Fibroblast of villous mesenchyme (primary cell): ENCODE data around the gene CEP112. TPM values are rescaled to one million over a fixed set of nuclear protein-coding genes. Genes with fewer than 3 reads are reported as not detected.

ENCODE experiments used
- DNase-seq: peaks from one replicate; pipeline ENCODE4 v3.0.0-alpha.2; 2010; ENCODE audit warnings: low read depth
- H3K4me3 ChIP-seq: 2 replicates; pipeline ENCODE4 v1.5.1; 2011; ENCODE audit warnings: low read depth, mild to moderate bottlenecking, low read length
- CTCF ChIP-seq: IDR thresholded peaks from 2 replicates; pipeline ENCODE4 v1.5.1; 2012; ENCODE audit warnings: low read depth, mild to moderate bottlenecking, low read length; ENCODE audit not compliant: insufficient read depth
- total RNA-seq: library from RNA; depleted of rRNA; stranded (reverse); fragments of >200 nt; gene quantifications from 2 replicates; pipeline ENCODE4 v1.2.3, GENCODE V29; 2012

Gene CEP112
- total RNA-seq, 1 donor: 10.8 TPM

GRCh38 chr17:65627891-65628643, 563.9 kb downstream of the CEP112 start:
- no peak for TF ChIP-seq CTCF
- H3K4me3 ChIP-seq: no peak overlapping the region
- peak; percentile 93 for DNase-seq

GRCh38 chr17:65627108-65627507, 564.8 kb downstream of the CEP112 start:
- no peak for DNase-seq
- H3K4me3 ChIP-seq: no peak overlapping the region
- no peak for TF ChIP-seq CTCF

GRCh38 chr17:65626451-65626850, 565.5 kb downstream of the CEP112 start:
- TF ChIP-seq CTCF: no peak
- H3K4me3 ChIP-seq: no peak overlapping the region
- no peak for DNase-seq

GRCh38 chr17:65618516-65618915, 573.4 kb downstream of the CEP112 start:
- DNase-seq: no peak
- no peak for TF ChIP-seq CTCF
- H3K4me3 ChIP-seq: no peak overlapping the region

- no peak overlapping the region for H3K4me3 ChIP-seq
Measured at GRCh38 chr17:65617496-65617895, 574.4 kb downstream of the CEP112 start.

GRCh38 chr17:65609749-65610148, 582.2 kb downstream of the CEP112 start:
- peak; percentile 92 for DNase-seq
- TF ChIP-seq CTCF: no peak
- H3K4me3 ChIP-seq: no peak overlapping the region

More at GRCh38 chr17:65617496-65617895, 574.4 kb downstream of the CEP112 start:
- no peak for TF ChIP-seq CTCF
- DNase-seq: no peak

- DNase-seq: peak; percentile 24
- no peak overlapping the region for H3K4me3 ChIP-seq
- TF ChIP-seq CTCF: no peak
Measured at GRCh38 chr17:65609286-65609685, 582.6 kb downstream of the CEP112 start.
